Activated CD4-positive, alpha-beta T cell treated with anti-CD3 and anti-CD28 coated beads, Interleukin-2, amount 50 U/mL, for 16 hours (primary cell): ENCODE data around the gene FGFR1OP2.
"Not testable (repeated sequence)": the region's sequence is repeated elsewhere in the genome, so short reads cannot be mapped to it uniquely, and the experiment has no call there.

Source experiments
- DNase-seq: peaks from one replicate; pipeline ENCODE4 v3.0.0-alpha.2; 2020

FGFR1OP2 gene

DNA sequence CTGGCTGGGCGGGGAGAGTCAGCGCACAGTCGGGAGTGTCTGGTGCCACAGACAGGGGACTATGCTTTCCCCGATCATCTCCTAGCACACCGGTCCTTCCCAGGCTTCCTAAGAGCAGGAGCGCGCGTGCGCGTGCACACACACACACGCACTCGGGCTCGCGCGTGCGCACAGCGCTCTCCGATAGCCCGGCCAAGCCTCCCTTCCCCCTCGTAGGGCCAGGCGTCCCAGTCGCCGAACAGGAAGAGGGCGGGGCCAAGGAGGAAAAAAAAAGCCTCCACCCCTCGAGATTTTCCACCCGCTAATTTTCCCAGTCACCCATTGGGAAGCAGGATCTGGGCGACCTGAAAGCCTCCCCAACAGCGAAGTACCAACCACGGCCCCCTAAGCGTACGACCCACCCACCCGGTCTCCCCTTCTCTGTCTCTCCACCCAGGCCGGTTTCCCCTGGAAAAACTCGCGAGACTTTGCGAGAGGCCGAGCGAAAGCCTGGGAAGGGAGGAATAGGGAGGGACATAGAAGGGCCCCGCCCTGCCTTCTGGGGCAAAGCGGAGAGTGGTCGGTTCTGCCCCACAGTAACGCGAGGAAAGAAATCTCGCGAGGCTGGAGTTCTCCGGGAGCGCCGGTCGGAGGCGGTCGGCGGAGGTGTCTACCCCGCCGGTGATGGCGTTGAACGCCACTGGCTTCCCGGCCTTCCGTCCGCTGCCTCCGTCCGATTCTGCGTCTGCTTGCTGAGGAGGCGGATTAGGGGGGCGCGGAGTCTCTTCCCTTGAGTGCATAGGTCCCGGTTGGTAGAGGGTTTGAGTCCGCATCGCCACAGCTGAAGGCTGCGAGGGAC, at the start of gene FGFR1OP2, which contains the start of gene INTS13:
Gene FGFR1OP2, plus strand, starts transcription at position 608 of the 838 bp plus-strand sequence. CDS start 15,689 bp downstream, outside the sequence.
Gene INTS13, minus strand, starts transcription at position 119 of the 838 bp plus-strand sequence. CDS start 1,178 bp downstream, outside the sequence.
- peak; percentile 99 for DNase-seq

DNA sequence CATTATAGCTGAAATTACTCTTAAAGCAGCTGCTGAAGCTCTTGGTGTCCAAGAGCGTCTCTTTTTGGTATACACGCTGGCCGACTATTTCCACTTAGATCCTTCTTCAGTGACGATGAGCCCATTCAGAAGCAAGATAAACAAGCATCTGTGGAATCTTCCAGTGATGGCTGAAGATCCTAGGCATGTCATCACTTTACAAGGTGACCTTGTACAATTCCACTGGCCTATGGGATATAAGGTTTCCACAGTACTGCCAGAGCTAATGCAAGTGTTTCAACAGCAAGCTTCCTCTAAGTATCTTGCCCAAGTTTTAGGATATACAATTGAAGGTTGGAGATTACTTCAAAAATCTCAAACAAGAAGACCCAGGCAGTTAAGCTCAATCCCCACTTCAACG, 47.5 kb upstream of the FGFR1OP2 start:
- no peak for DNase-seq

DNA sequence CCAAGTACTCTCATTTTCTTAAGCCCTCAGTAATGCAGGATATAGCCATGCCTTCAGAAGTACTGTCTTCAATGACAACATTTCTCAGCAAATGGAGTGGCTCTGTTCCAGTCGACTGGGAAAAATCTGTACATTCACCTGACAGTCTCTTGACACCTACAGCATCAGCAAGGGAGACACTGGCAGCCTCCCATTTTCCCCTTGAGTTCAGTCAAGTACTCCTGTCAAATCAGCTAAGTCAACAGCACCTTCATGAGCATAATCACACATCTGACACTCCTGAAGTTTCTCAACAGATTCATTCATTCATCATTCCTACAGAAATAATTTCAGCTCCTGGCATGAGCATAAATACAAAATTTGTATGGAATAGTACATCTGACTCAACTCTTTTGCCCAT, 46.6 kb upstream of the FGFR1OP2 start:
- no peak for DNase-seq

DNA sequence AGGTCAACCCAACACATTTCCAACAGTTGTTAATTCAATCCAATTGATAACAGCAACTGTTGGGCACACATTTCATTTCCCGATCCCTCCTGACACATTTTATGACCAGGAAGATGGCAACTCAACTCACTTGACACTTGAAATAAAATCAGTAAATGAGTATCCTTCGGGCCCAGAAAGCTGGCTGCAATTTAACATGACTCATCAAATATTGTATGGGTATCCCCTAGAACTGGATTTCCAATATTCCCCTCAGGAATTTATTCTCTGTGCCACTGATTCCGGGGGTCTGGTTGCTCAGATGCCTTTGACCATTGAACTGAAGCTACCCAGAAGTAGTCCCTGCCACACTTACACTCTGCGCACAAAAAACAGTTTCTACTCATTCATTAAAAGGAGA, 42.6 kb upstream of the FGFR1OP2 start:
- no peak for DNase-seq

DNA sequence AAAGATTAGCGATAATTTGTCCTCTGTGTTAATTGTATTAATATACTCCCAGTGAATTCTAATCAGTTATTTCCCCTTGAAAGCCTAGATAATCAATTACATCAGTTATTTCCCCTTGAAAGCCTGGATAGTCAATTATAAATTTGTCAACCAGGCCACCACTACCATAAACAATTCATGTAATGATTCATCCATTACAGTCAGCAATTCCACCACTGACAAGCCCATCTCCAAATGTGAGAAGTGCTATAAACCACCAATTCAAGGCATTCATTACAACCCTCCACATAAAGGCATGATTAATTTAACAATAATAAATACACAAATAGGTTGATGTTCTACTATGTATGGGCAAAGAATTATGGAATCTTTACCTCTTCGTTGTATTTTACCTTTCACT, 41.4 kb upstream of the FGFR1OP2 start:
- DNase-seq = peak; percentile 8

DNA sequence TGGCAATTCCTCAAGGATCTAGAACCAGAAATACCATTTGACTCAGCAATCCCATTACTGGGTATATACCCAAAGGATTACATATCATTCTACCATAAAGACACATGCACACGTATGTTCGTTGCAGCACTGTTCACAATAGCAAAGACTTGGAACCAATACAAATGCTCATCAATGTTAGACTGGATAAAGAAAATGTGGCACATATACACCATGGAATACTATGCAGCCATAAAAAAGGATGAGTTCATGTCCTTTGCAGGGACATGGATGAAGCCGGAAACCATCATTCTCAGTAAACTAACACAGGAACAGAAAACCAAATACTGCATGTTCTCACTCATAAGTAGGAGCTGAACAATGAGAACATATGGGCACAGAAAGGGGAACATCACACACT, 34.9 kb upstream of the FGFR1OP2 start:
- DNase-seq = not testable (repeated sequence)

DNA sequence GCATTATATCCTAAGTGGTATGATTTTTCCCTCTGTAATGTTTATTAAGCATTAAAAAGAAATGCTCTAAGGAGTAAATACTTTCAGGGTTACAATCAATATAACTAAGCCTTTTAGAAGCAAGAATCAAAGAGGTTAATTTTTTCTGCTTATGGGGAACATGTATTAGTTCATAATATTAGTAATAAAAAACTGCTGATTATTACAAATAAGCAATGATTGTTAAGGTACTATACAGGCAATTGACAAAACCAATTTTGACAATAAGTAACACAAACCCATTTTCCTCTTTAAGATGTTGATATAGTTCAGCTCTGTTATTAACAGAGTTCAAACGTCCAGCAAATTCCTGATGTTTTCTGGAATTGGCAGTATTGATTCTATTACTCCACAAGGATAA, 32.2 kb upstream of the FGFR1OP2 start:
- no peak for DNase-seq

DNA sequence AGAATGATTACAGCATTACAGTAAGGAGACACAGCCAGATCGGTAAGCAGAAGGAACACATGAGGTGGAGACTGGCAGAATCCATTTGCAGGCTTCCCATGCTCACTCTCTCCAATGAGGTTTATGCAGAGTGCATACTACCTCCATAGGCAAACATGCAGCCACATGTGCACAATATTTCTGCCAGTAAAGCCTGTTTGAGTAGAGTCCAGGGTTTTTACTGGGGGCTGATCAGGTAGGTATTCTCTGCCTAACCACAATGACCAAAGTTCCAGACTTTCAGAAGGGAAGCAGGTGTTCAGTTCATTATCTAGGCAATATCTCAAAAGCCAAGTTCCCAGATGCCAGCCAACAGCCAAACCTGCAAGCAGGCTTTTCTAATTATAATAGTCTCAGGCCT, 31.6 kb upstream of the FGFR1OP2 start:
- no peak for DNase-seq

DNA sequence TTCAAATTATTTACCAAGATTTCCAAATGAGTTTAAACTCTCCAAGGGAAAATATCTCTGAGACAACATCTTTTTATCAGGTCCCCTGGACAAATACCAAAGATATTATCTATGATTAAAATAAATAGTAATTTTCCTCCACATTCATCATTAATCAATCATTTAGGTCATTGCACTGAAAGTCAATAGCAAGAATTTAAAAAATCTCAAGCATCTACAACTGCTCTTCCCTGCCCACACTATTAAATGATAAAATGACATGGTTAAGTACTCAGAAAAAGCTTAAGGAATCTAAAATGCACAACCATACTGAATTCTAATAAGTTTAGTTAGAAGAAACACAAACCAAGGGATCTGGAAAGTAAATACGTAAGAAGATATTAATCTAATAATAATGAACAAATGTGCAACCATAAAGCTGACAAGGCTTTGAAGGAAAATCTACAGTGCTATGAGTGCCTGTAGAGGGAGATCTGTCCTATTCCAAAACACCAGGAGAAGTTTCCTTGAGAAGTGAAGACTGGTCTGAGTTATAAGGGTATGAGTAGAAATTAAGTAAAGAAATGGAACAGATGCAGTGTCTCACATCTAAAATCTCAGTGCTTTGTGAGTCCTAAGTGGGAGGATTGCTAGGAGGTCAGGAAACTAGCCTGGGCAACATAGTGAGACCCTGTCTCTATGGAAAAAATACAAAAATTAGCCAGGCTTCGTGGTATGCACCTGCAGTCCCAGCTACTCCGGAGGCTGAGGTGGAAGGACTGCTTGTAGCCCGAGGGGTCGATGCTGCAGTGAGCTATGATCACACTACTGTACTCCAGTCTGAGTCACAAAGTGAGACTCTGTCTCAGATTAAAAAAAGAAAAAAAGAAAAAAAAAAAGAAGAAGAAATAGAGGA, 19.7 kb upstream of the FGFR1OP2 start:
- no peak for DNase-seq

DNA sequence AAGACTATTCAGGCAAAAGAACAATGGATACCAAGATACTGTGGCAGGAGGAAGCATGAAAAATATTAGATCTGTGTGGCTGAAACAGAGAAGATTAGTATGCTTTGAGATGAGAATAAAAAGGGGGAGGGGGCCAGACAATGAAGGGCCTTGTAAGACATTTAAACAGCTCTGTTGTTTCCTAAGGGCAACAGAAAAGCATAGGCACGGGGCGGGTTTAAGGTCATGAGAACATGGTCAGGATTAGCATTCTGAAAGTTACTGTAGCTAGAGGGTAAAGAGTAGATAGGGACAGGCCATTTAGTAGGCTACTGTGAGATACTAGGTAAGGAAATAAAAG, 19.1 kb upstream of the FGFR1OP2 start:
- DNase-seq = no peak

DNA sequence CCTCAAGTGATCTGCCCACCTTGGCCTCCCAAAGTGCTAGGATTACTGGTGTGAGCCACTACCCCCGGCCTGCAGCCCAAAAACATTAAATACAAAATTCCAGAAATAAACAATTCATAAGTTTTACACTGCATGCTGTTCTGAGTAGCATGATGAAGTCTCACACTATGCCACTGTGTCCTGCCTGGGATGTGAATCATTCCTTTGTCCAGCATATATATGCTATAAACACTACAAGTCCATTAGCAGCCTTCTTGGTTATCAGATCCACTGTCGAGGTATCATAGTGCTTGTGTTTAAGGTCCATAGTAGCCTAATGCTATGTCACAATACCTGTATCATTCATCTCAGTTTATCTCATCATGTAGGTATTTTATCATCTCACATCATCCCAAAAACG, 16.4 kb upstream of the FGFR1OP2 start:
- no peak for DNase-seq

DNA sequence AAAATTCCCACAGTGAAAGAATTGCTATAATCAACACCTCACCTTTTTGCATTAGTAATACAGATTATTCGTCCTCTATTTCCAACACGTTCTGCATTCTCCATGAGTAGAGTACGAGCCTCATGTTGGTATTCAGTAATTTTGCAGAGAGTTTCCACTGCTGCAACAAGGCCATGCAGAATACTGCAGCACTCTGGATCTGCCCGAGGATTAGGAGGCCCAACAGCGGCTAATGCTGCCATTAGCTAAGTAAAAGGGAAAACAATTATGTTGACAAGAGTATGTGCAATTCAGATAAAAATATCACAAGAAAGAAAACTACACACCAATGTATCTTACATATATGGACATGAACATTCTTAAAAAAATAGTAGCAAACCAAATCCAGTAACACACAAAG, 9.6 kb upstream of the FGFR1OP2 start:
- DNase-seq = no peak

DNA sequence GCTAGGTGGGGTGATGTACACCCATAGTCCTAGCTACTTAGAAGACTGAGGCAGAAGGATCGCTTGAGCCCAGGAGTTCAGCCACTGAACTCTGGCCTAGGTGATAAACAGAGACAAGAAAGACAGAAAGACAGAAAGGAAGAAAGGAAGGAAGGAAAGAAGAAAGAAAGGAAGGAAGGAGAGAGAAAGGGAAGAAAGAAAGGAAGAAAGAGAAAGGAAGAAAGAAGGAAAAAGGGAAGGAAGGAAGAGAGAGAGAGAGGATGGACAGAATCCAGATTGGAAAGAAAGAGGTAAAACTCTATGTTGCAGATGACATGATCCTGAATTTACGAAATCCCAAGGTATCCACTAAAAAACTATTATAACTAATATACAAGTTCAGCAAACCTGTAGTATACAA, 8.7 kb upstream of the FGFR1OP2 start:
- no peak for DNase-seq

DNA sequence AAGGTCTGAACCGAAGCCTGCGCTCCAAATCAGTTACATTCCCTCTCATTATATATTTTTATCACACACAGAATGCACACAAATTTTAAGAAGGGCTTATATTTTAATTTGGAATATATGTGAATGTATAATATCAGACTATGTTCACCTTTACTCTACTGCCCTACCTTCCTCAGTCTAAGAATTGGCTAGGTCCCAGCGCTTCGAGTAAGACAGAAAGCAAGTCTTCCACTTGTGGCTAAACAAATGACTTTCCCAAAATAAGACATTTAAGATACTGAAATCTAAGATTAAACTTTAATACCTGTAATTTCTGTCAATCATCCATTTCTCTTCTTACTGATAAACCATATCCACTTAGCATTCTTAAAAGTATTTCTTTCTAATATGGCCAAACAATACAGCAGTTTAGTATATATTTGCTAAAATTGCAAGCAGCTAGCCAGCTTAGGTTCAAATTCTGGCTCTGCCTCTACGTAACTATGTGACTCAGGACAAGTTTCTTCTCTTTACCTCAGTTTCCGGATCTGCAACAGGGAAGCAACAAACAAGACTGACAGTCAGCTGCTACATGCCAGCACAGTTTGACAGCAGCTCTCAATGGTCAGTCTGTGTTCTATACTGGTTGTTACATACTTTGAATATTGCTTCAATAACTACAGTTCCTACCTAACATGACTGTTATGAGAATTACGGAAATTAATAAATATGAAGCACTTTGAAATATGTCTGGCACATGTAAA, 2.5 kb upstream of the FGFR1OP2 start:
- DNase-seq = peak; percentile 71

DNA sequence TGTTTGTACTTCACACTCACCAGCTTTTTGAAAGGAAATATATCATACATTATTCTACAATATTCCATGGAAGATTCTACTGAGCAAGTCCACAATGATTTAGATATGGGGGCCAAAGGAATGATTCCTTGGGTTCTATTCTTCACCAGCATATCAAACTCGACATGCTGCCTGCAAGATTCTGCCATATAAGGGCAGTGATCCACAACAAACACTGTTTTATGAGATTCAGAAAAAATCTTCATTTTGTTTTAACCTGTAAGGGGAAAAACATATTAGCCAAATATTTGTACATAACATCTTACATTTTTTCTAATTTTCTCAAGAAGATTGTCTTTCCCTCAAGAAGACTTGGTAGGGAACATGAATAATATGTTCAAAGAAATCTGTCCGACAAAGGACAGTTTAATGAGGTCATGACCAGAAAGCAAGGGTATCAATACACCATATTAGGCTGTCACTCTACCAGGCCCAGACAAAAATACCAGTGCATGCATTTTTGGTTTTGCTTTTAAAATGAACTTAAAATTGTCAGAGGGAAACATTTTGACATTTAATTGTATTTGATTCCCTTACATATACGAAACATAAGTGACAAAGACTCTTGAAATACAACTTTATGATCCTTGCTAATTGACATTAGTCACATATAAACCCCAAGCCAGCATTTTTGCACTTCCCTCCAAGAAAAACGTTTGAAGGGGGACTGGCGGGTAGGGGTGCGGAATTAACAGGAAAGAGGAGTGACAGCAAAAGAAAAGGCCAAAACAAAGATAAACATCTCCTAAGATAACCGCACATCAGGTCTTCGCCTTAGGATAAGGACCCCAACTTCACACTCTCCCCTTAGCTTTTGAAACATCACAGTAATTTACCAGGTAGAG, 1.5 kb upstream of the FGFR1OP2 start:
- DNase-seq = no peak

DNA sequence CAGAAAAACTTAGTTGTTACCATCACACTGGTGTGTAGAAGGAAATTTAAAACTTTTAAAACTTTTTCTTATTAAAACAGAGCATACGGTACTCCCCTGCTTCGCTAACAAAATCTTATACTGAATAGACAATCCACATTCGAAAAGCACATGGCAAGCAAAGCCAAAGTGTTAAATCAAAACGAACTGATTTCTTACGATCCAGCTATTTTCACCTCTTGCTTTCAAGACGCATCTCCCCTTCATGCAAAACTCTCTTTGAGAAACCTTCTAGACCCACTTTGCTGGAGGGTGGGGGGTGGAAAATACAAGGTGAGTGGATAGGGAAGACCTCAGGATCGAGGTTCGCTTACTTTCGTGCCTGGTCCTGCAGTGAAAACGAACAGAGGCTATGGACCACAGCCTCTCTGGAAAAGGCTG, 817 bp upstream of the FGFR1OP2 start:
- DNase-seq = no peak

DNA sequence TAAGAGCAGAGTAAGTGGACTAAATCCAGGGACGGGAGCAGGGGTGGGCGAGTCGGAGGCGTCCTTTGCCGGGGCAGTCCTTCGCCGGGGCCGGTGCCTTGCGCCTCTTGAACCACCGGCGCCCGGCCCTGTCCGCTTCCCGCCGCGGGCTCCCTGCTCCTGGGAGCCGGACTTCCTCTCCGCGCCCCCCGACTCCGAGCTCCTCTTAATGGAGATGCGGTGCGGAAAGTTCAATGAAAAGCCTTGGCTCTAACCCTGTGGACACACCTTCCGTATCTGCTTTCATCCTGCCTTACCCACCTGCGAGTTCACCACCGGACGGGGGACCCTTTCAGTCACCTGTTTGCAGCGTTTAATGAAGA, 412 bp downstream of the FGFR1OP2 start:
- peak; percentile 25 for DNase-seq

DNA sequence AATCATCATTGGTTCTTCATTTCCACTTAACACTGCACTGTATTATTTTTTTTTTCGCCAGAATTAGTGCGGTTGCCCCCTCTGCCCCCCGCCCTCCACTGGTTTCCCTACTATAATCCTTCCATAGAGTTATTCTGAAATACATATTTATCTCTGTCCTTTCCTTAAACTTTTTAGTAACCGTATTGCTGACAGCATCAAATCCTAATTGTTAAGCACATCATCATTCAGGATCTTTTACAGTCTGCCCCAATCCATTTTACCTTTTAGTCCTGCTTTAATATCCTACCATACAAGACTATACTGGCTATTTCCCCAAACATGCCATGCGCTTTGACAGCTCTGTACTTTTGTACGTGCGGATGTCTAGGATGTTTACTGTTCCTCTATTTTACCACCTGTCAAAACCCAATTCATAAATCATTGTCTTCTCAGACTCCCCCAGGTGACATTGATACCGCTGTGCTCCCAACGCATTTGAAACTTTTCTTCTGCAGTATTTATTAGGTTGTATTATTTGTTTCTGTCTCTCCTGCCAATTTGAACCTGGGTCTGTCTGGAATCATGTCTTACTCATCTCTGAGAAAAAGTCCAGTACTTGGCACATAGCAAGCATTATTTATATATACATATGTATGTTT, 1.0 kb downstream of the FGFR1OP2 start:
- DNase-seq = no peak

DNA sequence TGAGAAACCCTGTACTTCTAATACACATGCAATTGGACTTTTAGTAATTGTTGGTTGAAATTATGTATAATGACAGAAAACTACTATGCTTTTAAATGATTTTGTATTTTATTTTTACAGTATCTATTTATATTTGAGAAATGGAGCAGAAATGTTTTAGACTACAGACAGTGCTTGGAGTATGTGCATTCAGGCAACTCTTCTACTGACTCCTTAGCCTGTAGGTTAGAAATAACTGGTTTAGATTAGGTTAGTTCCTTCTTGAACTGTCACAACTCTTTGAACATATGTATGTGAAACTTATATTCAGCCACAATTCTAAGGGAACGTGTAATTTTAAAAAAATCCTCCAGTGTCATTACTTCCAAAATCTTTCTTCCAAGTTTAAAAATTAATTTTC, 1.7 kb downstream of the FGFR1OP2 start:
- no peak for DNase-seq

DNA sequence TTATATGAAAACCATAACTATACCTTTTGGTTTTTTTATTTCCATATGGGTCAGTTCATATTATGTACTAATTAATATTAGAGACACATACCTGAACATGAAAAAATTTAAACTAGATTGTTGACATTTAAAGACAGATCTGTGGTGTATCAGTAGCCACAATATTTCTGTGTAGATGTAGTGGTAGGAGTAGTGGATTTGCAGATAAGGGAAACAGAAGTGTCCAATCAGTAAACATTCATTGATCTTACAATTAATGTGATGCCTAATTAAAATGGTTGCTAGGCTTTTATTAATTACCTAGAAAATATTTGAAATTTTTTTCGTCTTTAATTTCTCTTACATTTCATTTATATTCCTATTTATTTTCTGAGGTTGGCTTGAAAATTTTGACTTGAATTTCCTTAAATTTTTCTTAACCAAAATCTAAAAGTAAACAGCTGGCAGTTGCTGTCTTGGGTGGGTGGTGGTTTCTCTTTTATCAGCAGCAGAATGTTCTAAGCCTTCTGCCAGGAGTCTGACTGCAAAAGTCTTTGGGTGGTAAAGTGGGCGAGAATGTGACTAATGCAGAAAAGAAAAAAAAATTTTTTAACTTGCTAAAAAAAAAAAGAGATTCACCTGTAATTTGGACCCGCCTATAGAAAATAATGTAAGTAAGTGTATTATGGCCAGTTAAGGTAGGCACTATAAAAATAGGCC, 2.4 kb downstream of the FGFR1OP2 start:
- DNase-seq = peak; percentile 27

DNA sequence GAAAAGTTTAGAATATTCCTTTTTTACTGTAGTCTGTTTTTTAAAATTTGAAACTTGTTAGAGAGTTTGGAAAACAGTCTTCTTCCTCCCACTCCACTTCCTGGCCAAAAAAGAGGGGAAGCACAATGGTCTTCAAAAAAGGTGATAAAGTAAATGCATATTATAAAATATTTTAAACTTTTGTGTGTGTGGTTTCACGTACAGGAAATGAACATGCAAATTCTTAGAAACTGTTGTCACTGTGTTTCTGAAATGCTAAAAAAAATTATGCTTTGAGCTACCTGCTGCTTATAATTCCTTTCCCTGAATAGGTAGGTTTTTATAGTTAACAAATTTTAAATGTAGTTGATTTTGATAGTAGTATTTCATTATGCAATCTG, 2.9 kb downstream of the FGFR1OP2 start:
- DNase-seq = no peak
